GM20000 (cell line): ENCODE measurements around the gene SSR2.
A peak's percentile ranks its signal among the peaks of the same experiment; 100 is the strongest.

Source experiments
- DNase-seq: peaks from one replicate; pipeline ENCODE4 v3.0.0; 2012; ENCODE audit warnings: low spot score
- CTCF ChIP-seq: IDR thresholded peaks from 2 replicates; pipeline ENCODE4 v1.5.1; 2012; ENCODE audit warnings: mild to moderate bottlenecking, control low read depth; ENCODE audit errors: extremely low read depth, missing control alignments

Gene SSR2

GRCh38 chr1:155968670-155969069, 52.1 kb downstream of the SSR2 start:
- DNase-seq: no peak
- TF ChIP-seq CTCF: no peak

- no peak for DNase-seq
- no peak for TF ChIP-seq CTCF
Measured at GRCh38 chr1:155968051-155968400, 52.7 kb downstream of the SSR2 start.

DNA sequence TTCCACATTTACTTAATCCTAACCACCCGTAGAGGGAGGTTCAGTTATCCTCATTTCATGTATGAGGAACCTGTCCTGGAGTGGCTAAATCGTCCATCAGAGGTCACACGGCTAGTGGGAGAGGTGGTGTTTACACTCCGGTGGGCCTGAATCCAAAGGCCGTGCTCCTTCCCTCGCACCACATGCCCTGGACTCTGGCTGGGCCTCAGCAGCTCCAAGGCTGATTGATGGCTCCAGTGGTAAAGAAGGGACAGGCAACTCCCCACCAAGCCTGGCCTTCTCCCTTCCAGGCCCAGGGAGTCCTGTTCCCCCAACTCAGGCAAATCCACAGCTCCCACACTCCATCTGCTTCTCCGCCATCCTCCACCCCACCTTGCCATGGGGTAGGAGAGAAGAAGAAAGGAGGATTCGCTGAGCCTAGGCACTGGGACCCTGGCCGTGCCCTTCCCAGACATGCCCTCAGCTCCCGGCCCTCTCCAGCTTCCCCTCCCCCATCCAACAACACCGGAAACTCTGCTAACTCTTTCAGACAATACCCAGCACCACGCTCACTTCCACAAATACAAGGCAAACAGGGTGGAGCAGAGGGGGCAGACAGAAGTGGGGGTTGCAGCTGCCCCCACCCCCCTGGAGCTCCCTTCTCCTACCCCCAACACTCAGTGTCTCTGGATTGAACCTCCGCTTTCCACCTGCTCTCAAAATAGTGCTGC, 53.3 kb downstream of the SSR2 start:
- no peak for TF ChIP-seq CTCF
- no peak for DNase-seq

- no peak for TF ChIP-seq CTCF
- DNase-seq: no peak
Measured at GRCh38 chr1:155966750-155967149, 54.0 kb downstream of the SSR2 start.

GRCh38 chr1:155966135-155966534, 54.6 kb downstream of the SSR2 start:
- TF ChIP-seq CTCF: no peak
- DNase-seq: no peak

- no peak for DNase-seq
- no peak for TF ChIP-seq CTCF
Measured at GRCh38 chr1:155964193-155964592, 56.6 kb downstream of the SSR2 start.

GRCh38 chr1:155962599-155963211, 58.0 kb downstream of the SSR2 start:
- peak; percentile 5 for TF ChIP-seq CTCF
- DNase-seq: no peak
